Neural crest cell (in vitro differentiated cells): Measurements from ENCODE around the gene ELP4. TPM values are rescaled to one million over a fixed set of nuclear protein-coding genes. Genes with fewer than 3 reads are reported as not detected.
"Not testable (repeated sequence)": the region's sequence is repeated elsewhere in the genome, so short reads cannot be mapped to it uniquely, and the experiment has no call there.

ENCODE experiments used
- DNase-seq: peaks from one replicate; pipeline ENCODE4 v3.0.0; 2021; ENCODE audit warnings: low read depth, mixed read lengths, low spot score
- H3K27ac Mint-ChIP-seq: one replicate; pipeline ENCODE4 v1.8.0; 2021; ENCODE audit warnings: mild to moderate bottlenecking, mixed read lengths; ENCODE audit not compliant: unreplicated experiment
- H3K27me3 Mint-ChIP-seq: 2 replicates; pipeline ENCODE4 v1.8.0; 2021; ENCODE audit warnings: low read depth, mild to moderate bottlenecking, mixed read lengths
- H3K36me3 Mint-ChIP-seq: 2 replicates; pipeline ENCODE4 v1.8.0; 2021; ENCODE audit warnings: low read depth, mild to moderate bottlenecking, mixed read lengths
- H3K4me1 Mint-ChIP-seq: 2 replicates; pipeline ENCODE4 v1.8.0; 2021; ENCODE audit warnings: mixed read lengths
- H3K4me3 Mint-ChIP-seq: one replicate; pipeline ENCODE4 v1.8.0; 2021; ENCODE audit warnings: mild to moderate bottlenecking, mixed read lengths
- H3K9me3 Mint-ChIP-seq: 2 replicates; pipeline ENCODE4 v1.8.0; 2021; ENCODE audit warnings: mixed read lengths
- total RNA-seq: library from RNA; stranded (reverse); gene quantifications from 2 replicates; pipeline ENCODE4 v1.2.1, GENCODE V29; 2021
- TF ChIP-seq, protein P1 (sequence below): fragments of 200-600 bp; sonication (generic); conservative IDR thresholded peaks from 2 replicates; pipeline ENCODE4 v1.5.0; 2021; ENCODE audit warnings: antibody characterized with exemption, mild to moderate bottlenecking

Gene ELP4
- total RNA-seq, 1 donor from 2014 or later: 19.9 TPM

DNA sequence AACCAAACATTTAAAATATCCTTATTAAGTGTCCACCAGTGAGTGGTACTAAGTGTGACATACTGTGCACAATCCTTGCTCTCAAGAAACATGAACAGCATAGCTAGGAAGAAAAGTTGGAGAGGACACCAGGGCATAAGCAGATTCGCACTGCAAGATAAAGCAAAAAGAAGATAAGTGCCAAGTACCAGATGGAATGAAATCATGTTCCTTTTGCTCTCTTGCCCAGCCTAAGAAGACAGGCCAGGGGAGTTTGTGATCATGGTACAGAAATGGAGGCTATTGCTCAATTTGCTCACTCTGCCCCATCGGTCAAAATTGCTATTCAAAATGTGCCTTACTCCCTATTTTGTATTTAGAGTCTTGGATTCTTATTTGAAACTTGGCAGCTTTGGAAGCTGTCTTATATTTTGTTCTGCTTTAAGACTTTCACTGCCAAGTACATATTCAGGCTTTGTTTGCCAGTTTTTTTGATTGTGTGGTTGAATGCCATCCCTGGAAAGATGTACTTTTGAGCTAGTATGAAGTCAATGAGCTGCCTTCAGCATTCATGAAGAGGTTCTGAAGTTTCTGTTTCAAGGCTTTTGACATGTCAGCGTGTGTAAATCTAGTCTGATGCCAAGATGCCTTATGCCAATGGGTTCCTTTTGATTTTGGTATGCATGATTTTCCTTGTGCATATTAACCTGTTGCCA is 211.3 kb downstream of the ELP4 start:
- no peaks in the 10 kb centered on the region for H3K9me3 Mint-ChIP-seq
- no peak overlapping the region for H3K27ac Mint-ChIP-seq
- H3K27me3 Mint-ChIP-seq: no peaks in the 10 kb centered on the region
- H3K36me3 Mint-ChIP-seq: peaks cover 4% of the 10 kb centered on the region
- peaks cover 12% of the 10 kb centered on the region for H3K4me1 Mint-ChIP-seq
- DNase-seq: no peak
- H3K4me3 Mint-ChIP-seq: no peak overlapping the region
- TF ChIP-seq, protein P1, sequence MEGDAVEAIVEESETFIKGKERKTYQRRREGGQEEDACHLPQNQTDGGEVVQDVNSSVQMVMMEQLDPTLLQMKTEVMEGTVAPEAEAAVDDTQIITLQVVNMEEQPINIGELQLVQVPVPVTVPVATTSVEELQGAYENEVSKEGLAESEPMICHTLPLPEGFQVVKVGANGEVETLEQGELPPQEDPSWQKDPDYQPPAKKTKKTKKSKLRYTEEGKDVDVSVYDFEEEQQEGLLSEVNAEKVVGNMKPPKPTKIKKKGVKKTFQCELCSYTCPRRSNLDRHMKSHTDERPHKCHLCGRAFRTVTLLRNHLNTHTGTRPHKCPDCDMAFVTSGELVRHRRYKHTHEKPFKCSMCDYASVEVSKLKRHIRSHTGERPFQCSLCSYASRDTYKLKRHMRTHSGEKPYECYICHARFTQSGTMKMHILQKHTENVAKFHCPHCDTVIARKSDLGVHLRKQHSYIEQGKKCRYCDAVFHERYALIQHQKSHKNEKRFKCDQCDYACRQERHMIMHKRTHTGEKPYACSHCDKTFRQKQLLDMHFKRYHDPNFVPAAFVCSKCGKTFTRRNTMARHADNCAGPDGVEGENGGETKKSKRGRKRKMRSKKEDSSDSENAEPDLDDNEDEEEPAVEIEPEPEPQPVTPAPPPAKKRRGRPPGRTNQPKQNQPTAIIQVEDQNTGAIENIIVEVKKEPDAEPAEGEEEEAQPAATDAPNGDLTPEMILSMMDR: no peak

DNA sequence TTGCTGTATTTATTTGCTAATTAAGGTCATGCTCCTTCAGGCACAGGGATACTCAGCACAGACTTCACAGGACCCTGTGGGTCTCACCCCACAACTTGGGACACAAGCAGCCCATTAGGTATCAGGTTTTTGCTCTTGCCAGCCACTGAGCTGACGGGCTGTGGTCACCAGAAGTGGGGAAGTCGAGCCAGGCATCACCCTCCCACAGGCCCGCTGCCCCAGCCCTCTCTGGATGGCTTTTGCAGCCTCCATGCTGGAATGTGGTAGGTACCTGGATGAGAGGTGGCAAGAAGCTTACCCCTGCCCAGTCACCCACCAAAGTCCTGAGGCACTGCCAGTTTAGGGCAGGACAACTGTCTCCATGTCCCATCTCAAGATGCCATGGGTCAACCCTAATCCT is 213.2 kb downstream of the ELP4 start:
- TF ChIP-seq, protein P1: no peak
- H3K9me3 Mint-ChIP-seq: no peaks in the 10 kb centered on the region
- peaks cover 4% of the 10 kb centered on the region for H3K36me3 Mint-ChIP-seq
- no peak overlapping the region for H3K4me3 Mint-ChIP-seq
- no peaks in the 10 kb centered on the region for H3K27me3 Mint-ChIP-seq
- peaks cover 12% of the 10 kb centered on the region for H3K4me1 Mint-ChIP-seq
- H3K27ac Mint-ChIP-seq: peak overlapping the region; percentile 57
- DNase-seq: no peak

DNA sequence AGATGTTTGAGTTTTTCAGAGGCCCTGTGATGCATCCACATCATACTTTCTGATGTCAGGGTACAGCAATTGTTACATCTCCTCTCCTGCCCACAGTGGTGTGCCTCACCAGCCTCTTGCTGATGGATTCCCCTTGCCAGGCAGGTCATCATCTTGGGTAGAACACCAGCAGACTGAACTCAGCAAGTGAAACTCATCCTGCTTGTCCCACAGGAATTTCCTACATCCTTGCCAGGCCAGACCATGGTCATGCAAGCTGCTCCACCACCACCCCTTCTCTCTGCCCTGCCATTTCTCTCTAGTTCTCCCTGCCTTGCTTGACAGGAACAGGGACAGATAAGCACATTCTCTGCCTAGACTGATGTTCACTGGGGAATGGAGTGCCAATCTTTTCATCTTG is 215.6 kb downstream of the ELP4 start:
- DNase-seq: no peak
- peaks cover 4% of the 10 kb centered on the region for H3K4me1 Mint-ChIP-seq
- no peaks in the 10 kb centered on the region for H3K9me3 Mint-ChIP-seq
- H3K4me3 Mint-ChIP-seq: no peak overlapping the region
- peak overlapping the region; percentile 17 for H3K27ac Mint-ChIP-seq
- peaks cover 4% of the 10 kb centered on the region for H3K36me3 Mint-ChIP-seq
- no peaks in the 10 kb centered on the region for H3K27me3 Mint-ChIP-seq
- TF ChIP-seq, protein P1: no peak

DNA sequence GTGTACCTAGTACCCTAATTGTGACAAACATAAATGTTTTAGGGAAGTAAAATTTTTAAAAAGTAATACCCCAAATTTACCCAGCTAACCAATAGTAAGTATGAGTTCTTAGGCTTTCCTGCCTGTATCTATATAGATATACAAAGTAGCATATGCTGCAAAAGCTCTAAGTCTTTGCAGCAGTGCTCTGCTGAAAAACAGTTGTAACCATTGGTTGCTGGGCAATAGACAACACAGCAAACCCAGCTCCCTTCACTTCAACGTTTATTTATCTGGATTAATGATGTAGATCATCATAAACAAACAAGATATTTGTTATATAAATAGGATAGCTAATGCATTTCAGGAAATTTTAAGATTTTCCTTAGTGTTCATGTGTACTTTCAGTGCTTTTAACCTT is 218.9 kb downstream of the ELP4 start:
- DNase-seq: no peak
- Mint-ChIP-seq H3K36me3 (peaks cover 27% of the 10 kb centered on the region), H3K9me3 (peaks cover 15% of the 10 kb centered on the region), H3K27me3 (no peaks in the 10 kb centered on the region), H3K4me1 (no peaks in the 10 kb centered on the region), H3K27ac (no peak overlapping the region), H3K4me3 (no peak overlapping the region)
- TF ChIP-seq, protein P1: no peak

DNA sequence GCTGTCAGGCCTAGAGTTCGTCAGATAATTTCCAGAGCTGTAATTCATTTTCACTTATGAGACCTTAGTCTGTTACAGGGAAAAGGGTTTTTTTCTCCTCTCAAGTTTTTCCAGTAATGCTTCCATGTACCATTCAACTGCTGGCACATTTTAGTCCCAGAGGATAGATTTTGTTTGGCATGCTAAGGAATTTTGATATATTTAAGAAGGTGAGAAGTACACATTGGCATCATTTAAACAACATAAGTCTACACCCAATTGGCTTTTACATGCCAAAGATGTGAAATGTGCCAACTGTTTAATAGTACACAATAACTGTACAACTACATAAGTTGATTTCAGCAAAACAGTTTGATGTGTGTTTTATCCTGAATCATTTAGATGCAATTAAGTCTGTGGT is 230.6 kb downstream of the ELP4 start:
- Mint-ChIP-seq H3K27ac (no peak overlapping the region), H3K27me3 (no peaks in the 10 kb centered on the region), H3K36me3 (peaks cover 23% of the 10 kb centered on the region), H3K4me3 (no peak overlapping the region), H3K4me1 (no peaks in the 10 kb centered on the region), H3K9me3 (peaks cover 15% of the 10 kb centered on the region)
- no peak for DNase-seq
- TF ChIP-seq, protein P1: no peak

DNA sequence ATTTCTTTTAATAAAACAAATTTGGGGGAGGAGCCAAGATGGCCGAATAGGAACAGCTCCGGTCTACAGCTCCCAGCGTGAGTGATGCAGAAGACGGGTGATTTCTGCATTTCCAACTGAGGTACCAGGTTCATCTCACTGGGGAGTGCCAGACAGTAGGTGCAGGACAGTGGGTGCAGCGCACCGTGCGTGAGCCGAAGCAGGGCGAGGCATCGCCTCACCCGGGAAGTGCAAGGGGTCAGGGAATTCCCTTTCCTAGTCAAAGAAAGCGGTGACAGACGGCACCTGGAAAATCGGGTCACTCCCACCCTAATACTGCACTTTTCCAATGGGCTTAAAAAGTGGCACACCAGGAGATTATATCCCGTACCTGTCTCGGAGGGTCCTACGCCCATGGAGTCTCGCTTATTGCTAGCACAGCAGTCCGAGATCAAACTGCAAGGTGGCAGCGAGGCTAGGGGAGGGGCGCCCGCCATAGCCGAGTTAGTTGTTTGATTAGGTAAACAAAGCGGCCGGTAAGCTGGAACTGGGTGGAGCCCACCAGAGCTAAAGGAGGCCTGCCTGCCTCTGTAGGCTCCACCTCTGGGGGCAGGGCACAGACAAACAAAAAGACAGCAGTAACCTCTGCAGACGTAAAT is 231.3 kb downstream of the ELP4 start:
- not testable (repeated sequence) for H3K4me3 Mint-ChIP-seq
- peaks cover 14% of the 10 kb centered on the region for H3K9me3 Mint-ChIP-seq

More for the DNA sequence above, 231.3 kb downstream of the ELP4 start:
- DNase-seq, H3K27me3 Mint-ChIP-seq, H3K4me1 Mint-ChIP-seq, H3K27ac Mint-ChIP-seq: not testable (repeated sequence)
- H3K36me3 Mint-ChIP-seq: peaks cover 20% of the 10 kb centered on the region
